K562 (cell line): Measurements from ENCODE around the gene GLUL. TPM values are rescaled to one million over a fixed set of nuclear protein-coding genes. Genes with fewer than 3 reads are reported as not detected.

Experiments used
- MAZ ChIP-seq, 2 experiments: fragments of 450-650 bp in 1 of 2; sonication (generic) in 1 of 2; formaldehyde crosslinking; IDR thresholded peaks in 1 of 2; conservative IDR thresholded peaks in 1 of 2; 2 replicates each; pipeline versions ENCODE4 v1.4.0 to v1.5.0; 2020; ENCODE audit warnings: mild to moderate bottlenecking in 1 of 2, missing genetic modification reagents in 1 of 2
- MCM2 ChIP-seq: fragments of 450-650 bp; IDR thresholded peaks from 2 replicates; pipeline ENCODE4 v1.6.1; 2017; ENCODE audit warnings: low read depth, mild to moderate bottlenecking
- NEUROD1 ChIP-seq: fragments of 150-350 bp; IDR thresholded peaks from 2 replicates; pipeline ENCODE4 v1.6.1; 2014; ENCODE audit warnings: borderline replicate concordance, low read length, low read depth; ENCODE audit not compliant: partially characterized antibody
- NFIX ChIP-seq: fragments of 250-450 bp; sonication (Bioruptor Pico); IDR thresholded peaks from 2 replicates; pipeline ENCODE4 v1.4.0; 2020; ENCODE audit warnings: low read depth, mild to moderate bottlenecking, moderate library complexity
- ZBTB1 ChIP-seq: sonication (generic); formaldehyde crosslinking; IDR thresholded peaks from 2 replicates; pipeline ENCODE4 v1.8.1; 2023; ENCODE audit warnings: missing genetic modification reagents, low read depth, mild to moderate bottlenecking, borderline replicate concordance
- ZNF140 ChIP-seq: fragments of 250-450 bp; sonication (Bioruptor Pico); IDR thresholded peaks from 2 replicates; pipeline ENCODE4 v1.8.0; 2021; ENCODE audit warnings: moderate library complexity, mild to moderate bottlenecking, inconsistent platforms
- ZNF584 ChIP-seq: fragments of 200-800 bp; sonication (Bioruptor generic); IDR thresholded peaks from 2 replicates; pipeline ENCODE4 v1.6.1; 2016; ENCODE audit warnings: low read depth, mild to moderate bottlenecking, missing genetic modification characterization, missing compliant biosample characterization
- ZNF76 ChIP-seq: fragments of 250-450 bp; sonication (Bioruptor Pico); IDR thresholded peaks from 2 replicates; pipeline ENCODE4 v1.4.0; 2020; ENCODE audit warnings: mild to moderate bottlenecking, moderate library complexity, borderline replicate concordance
- polyA plus RNA-seq, 8 experiments: library from polyadenylated mRNA; depleted of rRNA in 4 of 8; stranded (reverse) in 5 of 8; unstranded in 3 of 8; fragments of >200 nt; fragmentation: Nextera tagmentation in 2 of 8; fragmentation: Illumina TruSeq in 1 of 8; extraction: Ambion mirVana in 2 of 8; extraction: Trizol in 1 of 8; gene quantifications; 2 replicates each; pipeline versions ENCODE4 v1.2.1 to v1.2.3, GENCODE V29; 2011 to 2014; ENCODE audit warnings: inconsistent platforms in 1 of 8, missing spikeins in 1 of 8
- total RNA-seq, 7 experiments: library from RNA; depleted of rRNA in 6 of 7; stranded (reverse); fragments of >200 nt in 6 of 7; fragmentation: Illumina TruSeq in 2 of 7; extraction: Trizol in 2 of 7; gene quantifications; 2 replicates each; pipeline versions ENCODE4 v1.2.1 to v1.2.3, GENCODE V29; 2011 to 2021; ENCODE audit warnings: low replicate concordance in 1 of 7
- TF ChIP-seq, protein P1 (sequence below): fragments of 450-650 bp; IDR thresholded peaks from 2 replicates; pipeline ENCODE4 v1.6.1; 2016
- TF ChIP-seq, protein P2 (sequence below), 2 experiments: fragments of 450-650 bp in 1 of 2; sonication (generic) in 1 of 2; formaldehyde crosslinking in 1 of 2; IDR thresholded peaks; 2 replicates each; pipeline versions ENCODE4 v1.7.1 to v1.9.0; 2016 to 2022; ENCODE audit warnings: inconsistent platforms in 1 of 2, mild to moderate bottlenecking in 1 of 2, missing genetic modification reagents in 1 of 2
- TF ChIP-seq, protein P3 (sequence below): fragments of 450-650 bp; conservative IDR thresholded peaks from 2 replicates; pipeline ENCODE4 v1.6.1; 2016; ENCODE audit warnings: missing genetic modification characterization, low read depth, mild to moderate bottlenecking, control low read depth, missing compliant biosample characterization
- TF ChIP-seq, protein P4 (sequence below): sonication (generic); formaldehyde crosslinking; IDR thresholded peaks from 2 replicates; pipeline ENCODE4 v1.8.1; 2022; ENCODE audit warnings: missing genetic modification reagents

GLUL gene
- total and polyA plus RNA-seq, 9 of the 15 experiments (the other 6 are each of a cell fraction or from before 2014, with no cell fraction given), result 1,088 to 4,222 (median 1,338) TPM

- TF ChIP-seq ZBTB1 (CRISPR knock-in tag) (no peak), ZNF584 (CRISPR knock-in tag) (peak; percentile 92; the same call in 1 of the 2 replicates), MAZ (CRISPR knock-in tag; conservative IDR thresholded peaks at IDR 0.05 in 1 of 2, IDR thresholded peaks at IDR 0.05 in 1 of 2) (peak; percentile 74 to 81; a peak in 3 of 4 replicates), NFIX (CRISPR knock-in tag) (no peak), MCM2 (no peak), ZNF76 (CRISPR knock-in tag) (peak; percentile 81), NEUROD1 (peak; percentile 83), ZNF140 (CRISPR knock-in tag) (peak; percentile 66; the same call in 1 of the 2 replicates)
- TF ChIP-seq, protein P1, sequence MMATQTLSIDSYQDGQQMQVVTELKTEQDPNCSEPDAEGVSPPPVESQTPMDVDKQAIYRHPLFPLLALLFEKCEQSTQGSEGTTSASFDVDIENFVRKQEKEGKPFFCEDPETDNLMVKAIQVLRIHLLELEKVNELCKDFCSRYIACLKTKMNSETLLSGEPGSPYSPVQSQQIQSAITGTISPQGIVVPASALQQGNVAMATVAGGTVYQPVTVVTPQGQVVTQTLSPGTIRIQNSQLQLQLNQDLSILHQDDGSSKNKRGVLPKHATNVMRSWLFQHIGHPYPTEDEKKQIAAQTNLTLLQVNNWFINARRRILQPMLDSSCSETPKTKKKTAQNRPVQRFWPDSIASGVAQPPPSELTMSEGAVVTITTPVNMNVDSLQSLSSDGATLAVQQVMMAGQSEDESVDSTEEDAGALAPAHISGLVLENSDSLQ, result peak; percentile 36; the same call in 1 of the 2 replicates
- TF ChIP-seq, protein P2, sequence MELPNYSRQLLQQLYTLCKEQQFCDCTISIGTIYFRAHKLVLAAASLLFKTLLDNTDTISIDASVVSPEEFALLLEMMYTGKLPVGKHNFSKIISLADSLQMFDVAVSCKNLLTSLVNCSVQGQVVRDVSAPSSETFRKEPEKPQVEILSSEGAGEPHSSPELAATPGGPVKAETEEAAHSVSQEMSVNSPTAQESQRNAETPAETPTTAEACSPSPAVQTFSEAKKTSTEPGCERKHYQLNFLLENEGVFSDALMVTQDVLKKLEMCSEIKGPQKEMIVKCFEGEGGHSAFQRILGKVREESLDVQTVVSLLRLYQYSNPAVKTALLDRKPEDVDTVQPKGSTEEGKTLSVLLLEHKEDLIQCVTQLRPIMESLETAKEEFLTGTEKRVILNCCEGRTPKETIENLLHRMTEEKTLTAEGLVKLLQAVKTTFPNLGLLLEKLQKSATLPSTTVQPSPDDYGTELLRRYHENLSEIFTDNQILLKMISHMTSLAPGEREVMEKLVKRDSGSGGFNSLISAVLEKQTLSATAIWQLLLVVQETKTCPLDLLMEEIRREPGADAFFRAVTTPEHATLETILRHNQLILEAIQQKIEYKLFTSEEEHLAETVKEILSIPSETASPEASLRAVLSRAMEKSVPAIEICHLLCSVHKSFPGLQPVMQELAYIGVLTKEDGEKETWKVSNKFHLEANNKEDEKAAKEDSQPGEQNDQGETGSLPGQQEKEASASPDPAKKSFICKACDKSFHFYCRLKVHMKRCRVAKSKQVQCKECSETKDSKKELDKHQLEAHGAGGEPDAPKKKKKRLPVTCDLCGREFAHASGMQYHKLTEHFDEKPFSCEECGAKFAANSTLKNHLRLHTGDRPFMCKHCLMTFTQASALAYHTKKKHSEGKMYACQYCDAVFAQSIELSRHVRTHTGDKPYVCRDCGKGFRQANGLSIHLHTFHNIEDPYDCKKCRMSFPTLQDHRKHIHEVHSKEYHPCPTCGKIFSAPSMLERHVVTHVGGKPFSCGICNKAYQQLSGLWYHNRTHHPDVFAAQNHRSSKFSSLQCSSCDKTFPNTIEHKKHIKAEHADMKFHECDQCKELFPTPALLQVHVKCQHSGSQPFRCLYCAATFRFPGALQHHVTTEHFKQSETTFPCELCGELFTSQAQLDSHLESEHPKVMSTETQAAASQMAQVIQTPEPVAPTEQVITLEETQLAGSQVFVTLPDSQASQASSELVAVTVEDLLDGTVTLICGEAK (IDR thresholded peaks at IDR 0.05), result no peak
- TF ChIP-seq, protein P2 (CRISPR knock-in tag; IDR thresholded peaks at IDR 0.05), result no peak
- TF ChIP-seq, protein P3, sequence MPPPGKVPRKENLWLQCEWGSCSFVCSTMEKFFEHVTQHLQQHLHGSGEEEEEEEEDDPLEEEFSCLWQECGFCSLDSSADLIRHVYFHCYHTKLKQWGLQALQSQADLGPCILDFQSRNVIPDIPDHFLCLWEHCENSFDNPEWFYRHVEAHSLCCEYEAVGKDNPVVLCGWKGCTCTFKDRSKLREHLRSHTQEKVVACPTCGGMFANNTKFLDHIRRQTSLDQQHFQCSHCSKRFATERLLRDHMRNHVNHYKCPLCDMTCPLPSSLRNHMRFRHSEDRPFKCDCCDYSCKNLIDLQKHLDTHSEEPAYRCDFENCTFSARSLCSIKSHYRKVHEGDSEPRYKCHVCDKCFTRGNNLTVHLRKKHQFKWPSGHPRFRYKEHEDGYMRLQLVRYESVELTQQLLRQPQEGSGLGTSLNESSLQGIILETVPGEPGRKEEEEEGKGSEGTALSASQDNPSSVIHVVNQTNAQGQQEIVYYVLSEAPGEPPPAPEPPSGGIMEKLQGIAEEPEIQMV (tag), result 0 out of 2 replicates have a peak, but pooled peaks have one; percentile 17
- TF ChIP-seq, protein P4, sequence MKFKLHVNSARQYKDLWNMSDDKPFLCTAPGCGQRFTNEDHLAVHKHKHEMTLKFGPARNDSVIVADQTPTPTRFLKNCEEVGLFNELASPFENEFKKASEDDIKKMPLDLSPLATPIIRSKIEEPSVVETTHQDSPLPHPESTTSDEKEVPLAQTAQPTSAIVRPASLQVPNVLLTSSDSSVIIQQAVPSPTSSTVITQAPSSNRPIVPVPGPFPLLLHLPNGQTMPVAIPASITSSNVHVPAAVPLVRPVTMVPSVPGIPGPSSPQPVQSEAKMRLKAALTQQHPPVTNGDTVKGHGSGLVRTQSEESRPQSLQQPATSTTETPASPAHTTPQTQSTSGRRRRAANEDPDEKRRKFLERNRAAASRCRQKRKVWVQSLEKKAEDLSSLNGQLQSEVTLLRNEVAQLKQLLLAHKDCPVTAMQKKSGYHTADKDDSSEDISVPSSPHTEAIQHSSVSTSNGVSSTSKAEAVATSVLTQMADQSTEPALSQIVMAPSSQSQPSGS (CRISPR knock-in tag), result no peak
These were observed 53.6 kb downstream of the GLUL start (continued) for GRCh38 chr1:182337736-182338571.
